GM23248 (cell line): ENCODE results near the gene NUB1.

Experiments
- EZH2 ChIP-seq: fragments of 200-600 bp; sonication (generic); IDR thresholded peaks from 2 replicates; pipeline ENCODE4 v1.6.1; 2018; ENCODE audit warnings: antibody characterized with exemption, mild to moderate bottlenecking; ENCODE audit not compliant: insufficient read depth, poor library complexity, severe bottlenecking
- EZH2phosphoT487 ChIP-seq: fragments of 200-600 bp; sonication (generic); IDR thresholded peaks from 2 replicates; pipeline ENCODE4 v1.6.1; 2018; ENCODE audit warnings: antibody characterized with exemption, moderate library complexity, mild to moderate bottlenecking, low read depth; ENCODE audit not compliant: insufficient read depth

DNA sequence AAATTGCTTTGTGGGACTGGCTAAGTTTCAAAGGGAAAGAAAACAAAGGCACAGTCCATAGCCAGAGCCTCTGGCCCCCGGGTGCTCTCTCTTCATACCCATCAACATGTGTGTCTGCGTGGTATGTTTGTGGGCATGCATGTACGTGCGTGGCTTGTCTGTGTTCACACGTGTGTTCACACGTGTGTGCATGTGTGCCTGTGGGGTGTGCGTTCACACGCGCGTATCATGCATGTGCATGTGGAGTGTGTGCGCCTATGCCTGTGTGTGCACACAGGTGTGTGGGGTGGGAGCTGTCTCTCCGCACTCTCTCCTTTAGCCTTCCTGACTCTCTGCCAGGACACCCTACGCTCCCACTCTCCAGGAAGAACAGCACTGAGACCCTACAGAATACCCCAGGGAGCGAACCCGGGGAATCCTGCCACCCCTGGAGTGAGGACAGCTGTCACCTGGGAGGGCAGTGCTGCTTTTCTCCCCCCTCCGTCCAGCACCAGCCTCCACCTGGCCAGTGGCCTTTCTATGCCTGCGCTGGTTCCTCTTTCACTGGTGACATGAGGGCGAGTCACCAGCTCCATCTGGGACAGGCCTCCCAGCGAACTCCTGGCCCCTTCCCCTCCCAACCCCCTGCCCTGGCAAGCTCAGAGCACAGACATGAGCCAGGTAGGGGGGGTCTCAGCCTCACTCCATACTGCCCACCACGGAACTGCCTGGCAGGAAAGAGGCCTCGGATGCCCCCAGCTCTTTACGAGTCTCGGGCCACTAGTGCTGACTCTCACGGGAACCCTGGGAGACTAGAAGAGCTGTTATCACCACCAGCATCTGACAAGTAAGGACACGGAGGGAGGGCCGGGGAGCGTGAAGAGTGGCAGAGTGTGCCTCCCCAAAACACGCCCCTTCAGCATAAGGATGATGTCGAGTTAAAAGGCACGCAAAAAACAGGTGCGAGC lies 51.7 kb downstream of the NUB1 start:
- no peak for TF ChIP-seq EZH2
- TF ChIP-seq EZH2phosphoT487: no peak
